Measurements from ENCODE around the gene LRRC23. TPM values are rescaled to one million over a fixed set of nuclear protein-coding genes. Genes with fewer than 3 reads are reported as not detected.

Gene LRRC23
- total and polyA plus RNA-seq, 2 of the 13 experiments (the other 11 are each of a cell fraction or from before 2014, with no cell fraction given): 6.0 to 7.8 TPM

DNA sequence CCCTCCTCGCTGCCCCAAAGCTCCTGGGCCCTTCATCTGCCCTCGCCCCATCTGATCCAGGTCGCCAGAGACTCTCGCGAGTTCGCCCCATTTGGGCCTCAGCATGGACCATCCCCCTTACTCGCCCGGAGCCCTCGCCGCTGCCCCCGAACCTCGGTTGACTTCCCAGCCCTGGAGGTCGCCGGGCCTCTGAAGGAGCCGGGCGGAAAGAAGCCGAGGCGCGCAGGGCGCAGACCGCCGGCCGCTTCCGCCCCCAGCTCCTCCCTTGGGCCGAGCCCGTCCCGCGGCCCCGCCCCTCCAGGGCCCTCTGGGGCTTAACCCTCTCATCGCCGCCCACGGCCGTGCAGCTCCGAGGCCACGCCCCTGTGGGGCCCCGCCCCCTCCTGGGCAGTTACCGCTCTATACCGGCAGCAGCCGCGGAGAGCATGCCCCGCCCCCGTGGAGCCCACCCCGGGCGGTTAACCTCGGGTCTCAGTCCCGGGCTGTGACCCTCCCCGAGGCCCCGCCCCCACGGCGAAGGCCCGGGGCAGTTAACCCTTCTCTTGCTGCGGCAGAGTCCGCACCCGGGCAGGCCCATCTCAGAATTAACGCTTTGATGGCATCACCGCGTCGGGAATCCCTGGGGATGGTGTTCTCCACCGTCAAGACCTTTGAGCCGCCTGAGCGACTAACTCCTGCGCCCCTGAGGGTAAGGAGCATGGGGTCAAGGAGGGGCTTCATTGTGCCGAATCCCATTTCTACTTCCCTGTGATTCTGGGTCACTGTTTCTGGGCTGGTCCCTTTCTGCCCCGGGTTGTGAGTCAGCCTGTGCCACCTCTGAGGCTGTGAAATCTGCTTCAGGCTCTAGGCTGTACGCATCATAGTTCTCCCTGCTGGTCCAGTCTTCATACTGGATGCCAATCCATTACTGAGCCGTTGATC lies 31.3 kb upstream of the LRRC23 start, which contains the start of gene SPSB2 (continued):
- TF ChIP-seq, protein P1, sequence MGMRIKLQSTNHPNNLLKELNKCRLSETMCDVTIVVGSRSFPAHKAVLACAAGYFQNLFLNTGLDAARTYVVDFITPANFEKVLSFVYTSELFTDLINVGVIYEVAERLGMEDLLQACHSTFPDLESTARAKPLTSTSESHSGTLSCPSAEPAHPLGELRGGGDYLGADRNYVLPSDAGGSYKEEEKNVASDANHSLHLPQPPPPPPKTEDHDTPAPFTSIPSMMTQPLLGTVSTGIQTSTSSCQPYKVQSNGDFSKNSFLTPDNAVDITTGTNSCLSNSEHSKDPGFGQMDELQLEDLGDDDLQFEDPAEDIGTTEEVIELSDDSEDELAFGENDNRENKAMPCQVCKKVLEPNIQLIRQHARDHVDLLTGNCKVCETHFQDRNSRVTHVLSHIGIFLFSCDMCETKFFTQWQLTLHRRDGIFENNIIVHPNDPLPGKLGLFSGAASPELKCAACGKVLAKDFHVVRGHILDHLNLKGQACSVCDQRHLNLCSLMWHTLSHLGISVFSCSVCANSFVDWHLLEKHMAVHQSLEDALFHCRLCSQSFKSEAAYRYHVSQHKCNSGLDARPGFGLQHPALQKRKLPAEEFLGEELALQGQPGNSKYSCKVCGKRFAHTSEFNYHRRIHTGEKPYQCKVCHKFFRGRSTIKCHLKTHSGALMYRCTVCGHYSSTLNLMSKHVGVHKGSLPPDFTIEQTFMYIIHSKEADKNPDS (CRISPR knock-in tag; IDR thresholded peaks at IDR 0.05): no peak
- TF ChIP-seq, protein P2, sequence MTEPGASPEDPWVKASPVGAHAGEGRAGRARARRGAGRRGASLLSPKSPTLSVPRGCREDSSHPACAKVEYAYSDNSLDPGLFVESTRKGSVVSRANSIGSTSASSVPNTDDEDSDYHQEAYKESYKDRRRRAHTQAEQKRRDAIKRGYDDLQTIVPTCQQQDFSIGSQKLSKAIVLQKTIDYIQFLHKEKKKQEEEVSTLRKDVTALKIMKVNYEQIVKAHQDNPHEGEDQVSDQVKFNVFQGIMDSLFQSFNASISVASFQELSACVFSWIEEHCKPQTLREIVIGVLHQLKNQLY (CRISPR knock-in tag; IDR thresholded peaks at IDR 0.05): 0 out of 2 replicates have a peak, but pooled peaks have one; percentile 43
- no peak for TF ChIP-seq NFRKB (IDR thresholded peaks at IDR 0.05)
- no peak for TF ChIP-seq ZSCAN20 (CRISPR knock-in tag; IDR thresholded peaks at IDR 0.05; ENCODE audit: borderline replicate concordance)
- no peak for TF ChIP-seq TBL1XR1 (IDR thresholded peaks at IDR 0.05; ENCODE audit: borderline replicate concordance, low read length, partially characterized antibody)
- peak; percentile 33; the same call in 1 of the 2 replicates for TF ChIP-seq KDM3A (CRISPR knock-in tag; IDR thresholded peaks at IDR 0.05; ENCODE audit: low read depth)
- TF ChIP-seq YEATS4 (CRISPR knock-in tag; IDR thresholded peaks at IDR 0.05; ENCODE audit: borderline replicate concordance): no peak
- TF ChIP-seq, protein P3, sequence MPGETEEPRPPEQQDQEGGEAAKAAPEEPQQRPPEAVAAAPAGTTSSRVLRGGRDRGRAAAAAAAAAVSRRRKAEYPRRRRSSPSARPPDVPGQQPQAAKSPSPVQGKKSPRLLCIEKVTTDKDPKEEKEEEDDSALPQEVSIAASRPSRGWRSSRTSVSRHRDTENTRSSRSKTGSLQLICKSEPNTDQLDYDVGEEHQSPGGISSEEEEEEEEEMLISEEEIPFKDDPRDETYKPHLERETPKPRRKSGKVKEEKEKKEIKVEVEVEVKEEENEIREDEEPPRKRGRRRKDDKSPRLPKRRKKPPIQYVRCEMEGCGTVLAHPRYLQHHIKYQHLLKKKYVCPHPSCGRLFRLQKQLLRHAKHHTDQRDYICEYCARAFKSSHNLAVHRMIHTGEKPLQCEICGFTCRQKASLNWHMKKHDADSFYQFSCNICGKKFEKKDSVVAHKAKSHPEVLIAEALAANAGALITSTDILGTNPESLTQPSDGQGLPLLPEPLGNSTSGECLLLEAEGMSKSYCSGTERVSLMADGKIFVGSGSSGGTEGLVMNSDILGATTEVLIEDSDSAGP (CRISPR knock-in tag; IDR thresholded peaks at IDR 0.05; ENCODE audit: borderline replicate concordance): peak; percentile 89
- no peak; the same call in 1 of the 2 replicates for TF ChIP-seq MXD4 (CRISPR knock-in tag; IDR thresholded peaks at IDR 0.05)
- 0 out of 2 replicates have a peak, but pooled peaks have one; percentile 60 for TF ChIP-seq ZFP90 (CRISPR knock-in tag; IDR thresholded peaks at IDR 0.05; ENCODE audit: borderline replicate concordance)
- TF ChIP-seq ZMYM3 (CRISPR knock-in tag; IDR thresholded peaks at IDR 0.05): peak; percentile 55
- TF ChIP-seq POLR2AphosphoS2 (IDR thresholded peaks at IDR 0.05; ENCODE audit: low read depth, low read length): no peak
- no peak for TF ChIP-seq CAMTA2 (CRISPR knock-in tag; IDR thresholded peaks at IDR 0.05; ENCODE audit: borderline replicate concordance)
- no peak for TF ChIP-seq ZNF577 (CRISPR knock-in tag; IDR thresholded peaks at IDR 0.05; ENCODE audit: borderline replicate concordance, low read depth)
- no peak for TF ChIP-seq ZNF263 (CRISPR knock-in tag; IDR thresholded peaks at IDR 0.05)
- TF ChIP-seq, protein P4, sequence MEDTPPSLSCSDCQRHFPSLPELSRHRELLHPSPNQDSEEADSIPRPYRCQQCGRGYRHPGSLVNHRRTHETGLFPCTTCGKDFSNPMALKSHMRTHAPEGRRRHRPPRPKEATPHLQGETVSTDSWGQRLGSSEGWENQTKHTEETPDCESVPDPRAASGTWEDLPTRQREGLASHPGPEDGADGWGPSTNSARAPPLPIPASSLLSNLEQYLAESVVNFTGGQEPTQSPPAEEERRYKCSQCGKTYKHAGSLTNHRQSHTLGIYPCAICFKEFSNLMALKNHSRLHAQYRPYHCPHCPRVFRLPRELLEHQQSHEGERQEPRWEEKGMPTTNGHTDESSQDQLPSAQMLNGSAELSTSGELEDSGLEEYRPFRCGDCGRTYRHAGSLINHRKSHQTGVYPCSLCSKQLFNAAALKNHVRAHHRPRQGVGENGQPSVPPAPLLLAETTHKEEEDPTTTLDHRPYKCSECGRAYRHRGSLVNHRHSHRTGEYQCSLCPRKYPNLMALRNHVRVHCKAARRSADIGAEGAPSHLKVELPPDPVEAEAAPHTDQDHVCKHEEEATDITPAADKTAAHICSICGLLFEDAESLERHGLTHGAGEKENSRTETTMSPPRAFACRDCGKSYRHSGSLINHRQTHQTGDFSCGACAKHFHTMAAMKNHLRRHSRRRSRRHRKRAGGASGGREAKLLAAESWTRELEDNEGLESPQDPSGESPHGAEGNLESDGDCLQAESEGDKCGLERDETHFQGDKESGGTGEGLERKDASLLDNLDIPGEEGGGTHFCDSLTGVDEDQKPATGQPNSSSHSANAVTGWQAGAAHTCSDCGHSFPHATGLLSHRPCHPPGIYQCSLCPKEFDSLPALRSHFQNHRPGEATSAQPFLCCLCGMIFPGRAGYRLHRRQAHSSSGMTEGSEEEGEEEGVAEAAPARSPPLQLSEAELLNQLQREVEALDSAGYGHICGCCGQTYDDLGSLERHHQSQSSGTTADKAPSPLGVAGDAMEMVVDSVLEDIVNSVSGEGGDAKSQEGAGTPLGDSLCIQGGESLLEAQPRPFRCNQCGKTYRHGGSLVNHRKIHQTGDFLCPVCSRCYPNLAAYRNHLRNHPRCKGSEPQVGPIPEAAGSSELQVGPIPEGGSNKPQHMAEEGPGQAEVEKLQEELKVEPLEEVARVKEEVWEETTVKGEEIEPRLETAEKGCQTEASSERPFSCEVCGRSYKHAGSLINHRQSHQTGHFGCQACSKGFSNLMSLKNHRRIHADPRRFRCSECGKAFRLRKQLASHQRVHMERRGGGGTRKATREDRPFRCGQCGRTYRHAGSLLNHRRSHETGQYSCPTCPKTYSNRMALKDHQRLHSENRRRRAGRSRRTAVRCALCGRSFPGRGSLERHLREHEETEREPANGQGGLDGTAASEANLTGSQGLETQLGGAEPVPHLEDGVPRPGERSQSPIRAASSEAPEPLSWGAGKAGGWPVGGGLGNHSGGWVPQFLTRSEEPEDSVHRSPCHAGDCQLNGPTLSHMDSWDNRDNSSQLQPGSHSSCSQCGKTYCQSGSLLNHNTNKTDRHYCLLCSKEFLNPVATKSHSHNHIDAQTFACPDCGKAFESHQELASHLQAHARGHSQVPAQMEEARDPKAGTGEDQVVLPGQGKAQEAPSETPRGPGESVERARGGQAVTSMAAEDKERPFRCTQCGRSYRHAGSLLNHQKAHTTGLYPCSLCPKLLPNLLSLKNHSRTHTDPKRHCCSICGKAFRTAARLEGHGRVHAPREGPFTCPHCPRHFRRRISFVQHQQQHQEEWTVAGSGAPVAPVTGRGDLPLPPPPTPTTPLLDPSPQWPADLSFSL (CRISPR knock-in tag; IDR thresholded peaks at IDR 0.05): no peak
- TF ChIP-seq ZNF746 (CRISPR knock-in tag; IDR thresholded peaks at IDR 0.05): no peak
- peak; percentile 58 for TF ChIP-seq POLR2G (IDR thresholded peaks at IDR 0.05; ENCODE audit: low read depth, low read length)
